ENCODE data around the gene ITPR2. TPM values are rescaled to one million over a fixed set of nuclear protein-coding genes. Genes with fewer than 3 reads are reported as not detected.

The ITPR2 gene
- total RNA-seq, 4 donors from 2014 or later = 42.8 to 62.5 (median 52.1) TPM

- DNase-seq (ENCODE audit: low spot score in 2 of 2) = no peak
- TF ChIP-seq, protein P1, sequence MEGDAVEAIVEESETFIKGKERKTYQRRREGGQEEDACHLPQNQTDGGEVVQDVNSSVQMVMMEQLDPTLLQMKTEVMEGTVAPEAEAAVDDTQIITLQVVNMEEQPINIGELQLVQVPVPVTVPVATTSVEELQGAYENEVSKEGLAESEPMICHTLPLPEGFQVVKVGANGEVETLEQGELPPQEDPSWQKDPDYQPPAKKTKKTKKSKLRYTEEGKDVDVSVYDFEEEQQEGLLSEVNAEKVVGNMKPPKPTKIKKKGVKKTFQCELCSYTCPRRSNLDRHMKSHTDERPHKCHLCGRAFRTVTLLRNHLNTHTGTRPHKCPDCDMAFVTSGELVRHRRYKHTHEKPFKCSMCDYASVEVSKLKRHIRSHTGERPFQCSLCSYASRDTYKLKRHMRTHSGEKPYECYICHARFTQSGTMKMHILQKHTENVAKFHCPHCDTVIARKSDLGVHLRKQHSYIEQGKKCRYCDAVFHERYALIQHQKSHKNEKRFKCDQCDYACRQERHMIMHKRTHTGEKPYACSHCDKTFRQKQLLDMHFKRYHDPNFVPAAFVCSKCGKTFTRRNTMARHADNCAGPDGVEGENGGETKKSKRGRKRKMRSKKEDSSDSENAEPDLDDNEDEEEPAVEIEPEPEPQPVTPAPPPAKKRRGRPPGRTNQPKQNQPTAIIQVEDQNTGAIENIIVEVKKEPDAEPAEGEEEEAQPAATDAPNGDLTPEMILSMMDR (IDR thresholded peaks at IDR 0.05) = no peak
- no peak for TF ChIP-seq POLR2A (IDR thresholded peaks at IDR 0.05)
Measured at GRCh38 chr12:26803552-26803951, 29.4 kb downstream of the ITPR2 start.

DNA sequence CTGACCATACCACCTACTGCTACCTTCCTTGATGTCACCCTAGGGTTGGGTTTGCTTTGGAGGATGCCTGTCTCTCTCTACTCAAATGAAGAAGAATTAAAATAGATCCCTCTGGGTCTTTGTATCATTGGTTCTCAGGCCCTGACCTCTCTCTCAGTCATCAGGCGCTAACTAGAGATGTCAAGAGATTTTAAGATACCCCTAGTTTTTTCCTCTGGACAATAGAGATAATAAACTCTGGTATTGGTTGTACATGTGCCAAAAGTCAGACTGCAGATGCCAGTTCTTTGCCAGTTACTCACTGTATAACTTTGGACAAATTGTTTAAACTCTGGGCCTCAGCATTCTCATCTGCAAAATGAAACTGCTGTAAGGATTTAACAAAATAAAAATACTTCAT, 31.5 kb downstream of the ITPR2 start:
- 94 to 100% methylated on average over 1 of the region's 1 CpG for WGBS, 2 donors
- no peak for DNase-seq (ENCODE audit: low spot score in 2 of 2)
- intact Hi-C loops (cut with DNase I; ENCODE audit: low total_unique reads) = no loop called here
- TF ChIP-seq, protein P1 (IDR thresholded peaks at IDR 0.05) = no peak
- no peak for TF ChIP-seq POLR2A (IDR thresholded peaks at IDR 0.05)
- no peak overlapping the region for H3K4me3 ChIP-seq (ENCODE audit: low read depth, poor library complexity, severe bottlenecking)

More at GRCh38 chr12:26803552-26803951, 29.4 kb downstream of the ITPR2 start:
- no peak overlapping the region for H3K4me3 ChIP-seq (ENCODE audit: low read depth, poor library complexity, severe bottlenecking)
- 12 to 13% methylated on average over 2 of the region's 2 CpGs for WGBS, 2 donors
- intact Hi-C loops (cut with DNase I; ENCODE audit: low total_unique reads) = no loop called here

GRCh38 chr12:26800858-26801257, 32.1 kb downstream of the ITPR2 start:
- no peak overlapping the region for H3K4me3 ChIP-seq (ENCODE audit: low read depth, poor library complexity, severe bottlenecking)
- DNase-seq (ENCODE audit: low spot score in 2 of 2) = no peak
- TF ChIP-seq POLR2A (IDR thresholded peaks at IDR 0.05) = no peak
- TF ChIP-seq, protein P1 (IDR thresholded peaks at IDR 0.05) = no peak
- intact Hi-C loops (cut with DNase I; ENCODE audit: low total_unique reads) = no loop called here
- WGBS, 2 donors = 90 to 98% methylated on average over 5 to 7 of the region's 7 CpGs

DNA sequence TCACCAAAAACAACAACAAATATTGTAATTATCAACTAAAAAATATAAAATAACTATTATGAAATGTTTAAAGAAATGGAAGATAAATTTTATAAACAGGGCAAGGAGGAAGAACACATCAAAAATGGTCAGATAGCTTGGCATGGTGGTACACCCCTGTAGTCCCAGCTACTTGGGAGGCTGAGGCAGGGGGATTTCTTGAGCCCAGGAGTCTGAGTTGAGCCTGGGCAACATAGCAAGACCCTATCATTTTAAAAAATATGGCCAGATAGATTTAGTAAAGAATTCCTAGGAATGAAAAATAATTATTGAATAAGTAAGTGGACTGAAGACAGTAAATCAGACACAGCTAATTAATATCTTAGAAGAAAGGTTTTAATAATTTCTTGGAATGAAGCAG, 32.6 kb downstream of the ITPR2 start:
- DNase-seq (ENCODE audit: low spot score in 2 of 2) = no peak
- no peak for TF ChIP-seq POLR2A (IDR thresholded peaks at IDR 0.05)
- TF ChIP-seq, protein P1 (IDR thresholded peaks at IDR 0.05) = no peak
- H3K4me3 ChIP-seq (ENCODE audit: low read depth, poor library complexity, severe bottlenecking) = no peak overlapping the region
- intact Hi-C loops (cut with DNase I; ENCODE audit: low total_unique reads) = no loop called here

DNA sequence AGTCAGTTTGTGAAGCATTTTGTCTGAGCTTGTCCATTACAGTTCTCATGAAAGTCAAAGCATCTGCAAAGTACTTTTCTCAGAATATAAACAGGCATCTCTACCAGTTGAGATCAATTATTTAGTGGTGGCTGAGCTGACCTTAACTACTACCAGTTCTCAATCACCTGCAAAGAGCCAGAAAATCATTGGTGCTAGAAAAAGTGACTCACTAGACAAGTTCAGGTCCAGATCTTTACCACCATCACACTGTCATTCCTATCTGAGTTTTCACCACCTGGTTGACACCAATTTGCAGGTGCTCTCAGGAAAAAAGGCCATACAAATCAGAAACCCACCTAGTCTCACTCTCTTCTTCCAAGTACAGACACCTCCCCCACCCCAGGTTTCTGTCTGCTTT, 33.3 kb downstream of the ITPR2 start:
- H3K4me3 ChIP-seq (ENCODE audit: low read depth, poor library complexity, severe bottlenecking) = no peak overlapping the region
- TF ChIP-seq, protein P1 (IDR thresholded peaks at IDR 0.05) = no peak
- TF ChIP-seq POLR2A (IDR thresholded peaks at IDR 0.05) = no peak
- no peak for DNase-seq (ENCODE audit: low spot score in 2 of 2)
- intact Hi-C loops (cut with DNase I; ENCODE audit: low total_unique reads) = no loop called here

GRCh38 chr12:26798640-26799039, 34.4 kb downstream of the ITPR2 start:
- TF ChIP-seq, protein P1 (IDR thresholded peaks at IDR 0.05) = no peak
- no peak for TF ChIP-seq POLR2A (IDR thresholded peaks at IDR 0.05)
- no peak for DNase-seq (ENCODE audit: low spot score in 2 of 2)
- intact Hi-C loops (cut with DNase I; ENCODE audit: low total_unique reads) = no loop called here
- no peak overlapping the region for H3K4me3 ChIP-seq (ENCODE audit: low read depth, poor library complexity, severe bottlenecking)

Measured in lower leg skin (tissue), 4 donors.